SK-N-SH (cell line): ENCODE data around the gene MYBPH. TPM values are rescaled to one million over a fixed set of nuclear protein-coding genes. Genes with fewer than 3 reads are reported as not detected.

Source experiments
- CTCF ChIA-PET: fragments of 300-600, 350-600 bp; formaldehyde crosslinking; extraction: SDS; loops from one replicate; lab custom pipeline; 2021; lab: Yijun Ruan, JAX
- POLR2A ChIA-PET: fragments of 350-600 bp; sonication (Branson Sonifier 250); formaldehyde crosslinking; extraction: SDS; loops from one replicate; lab custom pipeline; 2020; ENCODE audit warnings: antibody characterized with exemption, inconsistent platforms; lab: Yijun Ruan, JAX
- DNase-seq: peaks from one replicate; pipeline ENCODE4 v3.0.0; 2012
- H2AFZ ChIP-seq: fragments of 200-600 bp; sonication (generic); 2 replicates; pipeline ENCODE4 v1.8.1; 2016; ENCODE audit warnings: antibody characterized with exemption, mild to moderate bottlenecking, low read depth
- H3F3A ChIP-seq: fragments of 200-600 bp; sonication (generic); replicated peaks from 2 replicates; pipeline ENCODE3; 2016; ENCODE audit warnings: antibody characterized with exemption, mild to moderate bottlenecking; ENCODE audit not compliant: insufficient read depth
- H3K27ac ChIP-seq, 2 experiments: fragments of 200-500 bp in 1 of 2; fragments of 200-600 bp in 1 of 2; sonication (Bioruptor generic) in 1 of 2; sonication (generic), shearing (Covaris generic) in 1 of 2; 2 replicates each; pipeline versions ENCODE4 v1.5.1 to v1.6.1; 2014 to 2016; ENCODE audit warnings: low read depth in 2 of 2, inconsistent platforms in 1 of 2, low read length in 1 of 2, mild to moderate bottlenecking in 1 of 2, mixed read lengths in 1 of 2
- H3K27me3 ChIP-seq: fragments of 200-600 bp; sonication (generic), shearing (Covaris generic); 2 replicates; pipeline ENCODE4 v1.6.1; 2016; ENCODE audit warnings: mixed run types; ENCODE audit not compliant: insufficient read depth
- H3K36me3 ChIP-seq, 2 experiments: fragments of 200-500 bp in 1 of 2; fragments of 200-600 bp in 1 of 2; sonication (Bioruptor generic) in 1 of 2; sonication (generic) in 1 of 2; replicated peaks in 1 of 2; 2 replicates each; pipeline versions ENCODE3 to v1.5.1; 2014 to 2016; ENCODE audit warnings: low read length in 1 of 2, mild to moderate bottlenecking in 1 of 2; ENCODE audit not compliant: insufficient read depth in 2 of 2, control insufficient read depth in 1 of 2
- H3K4me1 ChIP-seq, 2 experiments: fragments of 200-500 bp in 1 of 2; fragments of 200-600 bp in 1 of 2; sonication (Bioruptor generic) in 1 of 2; sonication (generic), shearing (Covaris generic) in 1 of 2; 2 replicates each; pipeline versions ENCODE4 v1.5.1 to v1.6.1; 2014 to 2016; ENCODE audit warnings: low read depth in 1 of 2, low read length in 1 of 2, mixed run types in 1 of 2; ENCODE audit not compliant: insufficient read depth in 2 of 2, control insufficient read depth in 1 of 2
- H3K4me2 ChIP-seq: fragments of 200-600 bp; sonication (generic), shearing (Covaris generic); 2 replicates; pipeline ENCODE4 v1.6.1; 2017; ENCODE audit warnings: mixed run types
- H3K4me3 ChIP-seq, 2 experiments: fragments of 200-500 bp in 1 of 2; fragments of 200-600 bp in 1 of 2; sonication (Bioruptor generic) in 1 of 2; sonication (generic), shearing (Covaris generic) in 1 of 2; 2 replicates each; pipeline versions ENCODE4 v1.5.1 to v1.8.1; 2014 to 2016; ENCODE audit warnings: low read depth in 2 of 2, inconsistent platforms in 1 of 2, low read length in 1 of 2, mild to moderate bottlenecking in 1 of 2, mixed read lengths in 1 of 2, moderate library complexity in 1 of 2
- H3K79me2 ChIP-seq: fragments of 200-600 bp; sonication (generic); 2 replicates; pipeline ENCODE4 v1.8.1; 2017; ENCODE audit warnings: mild to moderate bottlenecking; ENCODE audit not compliant: insufficient read depth
- H3K9ac ChIP-seq: fragments of 200-600 bp; sonication (generic); 2 replicates; pipeline ENCODE4 v1.6.1; 2017; ENCODE audit warnings: mixed run types
- H3K9me2 ChIP-seq: fragments of 200-600 bp; sonication (generic); 2 replicates; pipeline ENCODE4 v1.6.1; 2017; ENCODE audit warnings: mixed run types
- H3K9me3 ChIP-seq: fragments of 200-600 bp; sonication (generic); 2 replicates; pipeline ENCODE4 v1.6.1; 2017; ENCODE audit warnings: mixed run types, mild to moderate bottlenecking, moderate library complexity
- H4K20me1 ChIP-seq: fragments of 200-600 bp; sonication (generic); 2 replicates; pipeline ENCODE4 v1.6.1; 2017; ENCODE audit warnings: mild to moderate bottlenecking, mixed run types; ENCODE audit not compliant: insufficient read depth
- EZH2phosphoT487 ChIP-seq: fragments of 200-600 bp; sonication (generic); IDR thresholded peaks from 2 replicates; pipeline ENCODE4 v1.6.1; 2017; ENCODE audit warnings: low read depth, mixed run types, mild to moderate bottlenecking, antibody characterized with exemption, moderate library complexity, borderline replicate concordance
- FOSL2 ChIP-seq: IDR thresholded peaks from 2 replicates; pipeline ENCODE4 v1.4.0; 2012; ENCODE audit warnings: low read depth, mild to moderate bottlenecking, moderate library complexity, borderline replicate concordance
- GABPA ChIP-seq: IDR thresholded peaks from 2 replicates; pipeline ENCODE4 v1.4.0; 2012; ENCODE audit warnings: low read depth, mild to moderate bottlenecking
- MEF2A ChIP-seq: IDR thresholded peaks from 2 replicates; pipeline ENCODE4 v1.4.0; 2012; ENCODE audit warnings: low read depth, borderline replicate concordance
- RXRA ChIP-seq: IDR thresholded peaks from 2 replicates; pipeline ENCODE4 v1.4.0; 2012; ENCODE audit warnings: low read depth, mild to moderate bottlenecking, borderline replicate concordance
- SIN3A ChIP-seq: IDR thresholded peaks from 2 replicates; pipeline ENCODE4 v1.6.1; 2012; ENCODE audit warnings: low read depth, mild to moderate bottlenecking, low read length, moderate library complexity, borderline replicate concordance
- TCF12 ChIP-seq: IDR thresholded peaks from 2 replicates; pipeline ENCODE4 v1.4.0; 2012
- WGBS: methylation state at CpG from one replicate; pipeline ENCODE4 v1.1.6; 2017; ENCODE audit warnings: low lambda C conversion rate; 5-methylcytosine and 5-hydroxymethylcytosine counted together
- polyA plus RNA-seq, 3 experiments: library from polyadenylated mRNA; depleted of rRNA; stranded (reverse); fragments of >200 nt; gene quantifications; 2 replicates each; pipeline ENCODE4 v1.2.3, GENCODE V29; 2012
- TF ChIP-seq, protein P1 (sequence below): fragments of 150-350 bp; IDR thresholded peaks from 2 replicates; pipeline ENCODE4 v1.6.1; 2017; ENCODE audit warnings: antibody characterized with exemption, low read length, low read depth, borderline replicate concordance
- TF ChIP-seq, protein P2 (sequence below): IDR thresholded peaks from 2 replicates; pipeline ENCODE4 v1.4.0; 2012; ENCODE audit warnings: low read depth, borderline replicate concordance
- TF ChIP-seq, protein P3 (sequence below): fragments of 200-600 bp; sonication (generic); IDR thresholded peaks from 2 replicates; pipeline ENCODE4 v1.6.1; 2017; ENCODE audit warnings: antibody characterized with exemption, mild to moderate bottlenecking, moderate library complexity

Gene MYBPH
- polyA plus RNA-seq, 1 of the 3 experiments (the other 2 are of a cell fraction): 0.12 TPM

DNA sequence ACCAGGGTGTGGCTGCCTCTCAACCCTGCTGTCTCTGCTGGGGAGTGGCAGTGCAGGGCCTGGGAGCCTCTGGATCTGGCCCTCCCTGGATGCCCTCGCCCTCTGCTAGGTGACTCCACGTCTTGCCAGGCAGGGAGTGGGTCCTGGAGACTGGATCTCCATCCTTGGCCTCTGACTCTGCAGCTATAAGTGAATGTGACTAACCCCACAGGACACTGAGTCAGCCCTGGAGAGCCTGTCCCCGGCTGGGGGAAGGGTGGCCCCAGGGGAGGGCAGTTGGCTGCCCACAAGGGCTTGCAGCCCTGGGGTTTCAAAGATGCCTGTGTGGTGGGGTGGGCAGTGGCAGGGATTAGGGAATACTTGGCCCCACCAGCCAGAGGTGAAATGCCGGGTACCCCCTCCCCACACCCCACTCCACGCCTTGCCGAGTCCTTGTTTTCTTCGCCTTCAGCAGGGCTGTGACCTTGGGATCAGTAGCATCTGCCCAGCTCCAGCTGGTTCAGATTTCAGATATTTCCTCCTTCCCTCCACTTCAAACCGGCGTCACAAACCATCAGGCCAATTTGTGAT is 1.9 kb upstream of the MYBPH start:
- Histone ChIP-seq H3K27ac (peak overlapping the region in 1 of 2 experiments; percentile 57; a peak in 1 of 4 replicates), H3K9ac (peak overlapping the region; percentile 38; the same call in 1 of the 2 replicates), H2AFZ (peak overlapping the region; percentile 49; the same call in 1 of the 2 replicates), H3K36me3 (no peaks in the 10 kb centered on the region), H3K27me3 (no peaks in the 10 kb centered on the region), H3K4me1 (peaks cover 17 to 38% of the 10 kb centered on the region in 2 experiments; a peak in 2 of 4 replicates), H3K4me2 (peak overlapping the region; percentile 30), H3K4me3 (no peak overlapping the region), H3K9me2 (no peaks in the 10 kb centered on the region), H4K20me1 (no peaks in the 10 kb centered on the region), H3K9me3 (no peaks in the 10 kb centered on the region), H3F3A (no peaks in the 10 kb centered on the region), H3K79me2 (no peaks in the 10 kb centered on the region)
- CTCF ChIA-PET: interaction anchor here (1.2 to 2.9 kb wide), 4 partner anchors 8 to 60 kb away, joined by 4 to 14 read pairs (median 4); no protein-coding TSS in a partner anchor
- no peak for DNase-seq
- 46% methylated on average over 8 of the region's 9 CpGs for WGBS
- TF ChIP-seq SIN3A (no peak), GABPA (no peak), FOSL2 (peak; percentile 75), TCF12 (peak; percentile 49; the same call in 1 of the 2 replicates), MEF2A (no peak), EZH2phosphoT487 (no peak), RXRA (0 out of 2 replicates have a peak, but pooled peaks have one; percentile 20)
- TF ChIP-seq, protein P1, sequence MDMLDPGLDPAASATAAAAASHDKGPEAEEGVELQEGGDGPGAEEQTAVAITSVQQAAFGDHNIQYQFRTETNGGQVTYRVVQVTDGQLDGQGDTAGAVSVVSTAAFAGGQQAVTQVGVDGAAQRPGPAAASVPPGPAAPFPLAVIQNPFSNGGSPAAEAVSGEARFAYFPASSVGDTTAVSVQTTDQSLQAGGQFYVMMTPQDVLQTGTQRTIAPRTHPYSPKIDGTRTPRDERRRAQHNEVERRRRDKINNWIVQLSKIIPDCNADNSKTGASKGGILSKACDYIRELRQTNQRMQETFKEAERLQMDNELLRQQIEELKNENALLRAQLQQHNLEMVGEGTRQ: no peak
- TF ChIP-seq, protein P2, sequence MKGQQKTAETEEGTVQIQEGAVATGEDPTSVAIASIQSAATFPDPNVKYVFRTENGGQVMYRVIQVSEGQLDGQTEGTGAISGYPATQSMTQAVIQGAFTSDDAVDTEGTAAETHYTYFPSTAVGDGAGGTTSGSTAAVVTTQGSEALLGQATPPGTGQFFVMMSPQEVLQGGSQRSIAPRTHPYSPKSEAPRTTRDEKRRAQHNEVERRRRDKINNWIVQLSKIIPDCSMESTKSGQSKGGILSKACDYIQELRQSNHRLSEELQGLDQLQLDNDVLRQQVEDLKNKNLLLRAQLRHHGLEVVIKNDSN: no peak
- POLR2A ChIA-PET: no interaction called here

DNA sequence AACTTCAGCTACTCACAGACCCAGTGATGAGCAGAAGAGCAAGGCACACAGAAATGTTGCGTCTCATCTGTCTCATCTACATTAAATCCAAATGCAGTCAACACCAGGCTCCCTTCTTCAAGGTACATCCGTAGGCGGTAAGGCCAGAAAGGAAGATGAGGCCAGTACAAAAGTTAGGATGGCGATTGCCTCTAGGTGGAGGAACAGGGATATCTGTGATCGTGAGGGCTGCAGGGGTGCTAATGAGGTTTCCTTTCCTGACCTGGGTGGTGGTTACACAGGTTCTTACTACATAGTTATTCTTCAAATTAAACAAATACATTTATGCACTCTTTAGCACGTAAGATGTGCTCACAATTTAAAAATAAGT is 1.4 kb upstream of the MYBPH start:
- H3K9ac ChIP-seq: no peak overlapping the region
- no peak overlapping the region for H3K4me3 ChIP-seq
- no peak for DNase-seq
- H4K20me1 ChIP-seq: no peaks in the 10 kb centered on the region
- no peaks in the 10 kb centered on the region for H3F3A ChIP-seq
- no peaks in the 10 kb centered on the region for H3K36me3 ChIP-seq
- no peaks in the 10 kb centered on the region for H3K79me2 ChIP-seq
- peaks cover 17 to 33% of the 10 kb centered on the region in 2 experiments; a peak in 2 of 4 replicates for H3K4me1 ChIP-seq
- H3K27ac ChIP-seq: peak overlapping the region in 1 of 2 experiments; percentile 57; a peak in 1 of 4 replicates
- no peaks in the 10 kb centered on the region for H3K9me3 ChIP-seq
- H3K4me2 ChIP-seq: no peak overlapping the region
- ChIA-PET CTCF (interaction anchor here (1.2 to 2.9 kb wide), 5 partner anchors 8 to 137 kb away, joined by 3 to 17 read pairs (median 10); no protein-coding TSS in a partner anchor), POLR2A (no interaction called here)
- 93% methylated on average over 6 of the region's 6 CpGs for WGBS
- TF ChIP-seq, protein P3, sequence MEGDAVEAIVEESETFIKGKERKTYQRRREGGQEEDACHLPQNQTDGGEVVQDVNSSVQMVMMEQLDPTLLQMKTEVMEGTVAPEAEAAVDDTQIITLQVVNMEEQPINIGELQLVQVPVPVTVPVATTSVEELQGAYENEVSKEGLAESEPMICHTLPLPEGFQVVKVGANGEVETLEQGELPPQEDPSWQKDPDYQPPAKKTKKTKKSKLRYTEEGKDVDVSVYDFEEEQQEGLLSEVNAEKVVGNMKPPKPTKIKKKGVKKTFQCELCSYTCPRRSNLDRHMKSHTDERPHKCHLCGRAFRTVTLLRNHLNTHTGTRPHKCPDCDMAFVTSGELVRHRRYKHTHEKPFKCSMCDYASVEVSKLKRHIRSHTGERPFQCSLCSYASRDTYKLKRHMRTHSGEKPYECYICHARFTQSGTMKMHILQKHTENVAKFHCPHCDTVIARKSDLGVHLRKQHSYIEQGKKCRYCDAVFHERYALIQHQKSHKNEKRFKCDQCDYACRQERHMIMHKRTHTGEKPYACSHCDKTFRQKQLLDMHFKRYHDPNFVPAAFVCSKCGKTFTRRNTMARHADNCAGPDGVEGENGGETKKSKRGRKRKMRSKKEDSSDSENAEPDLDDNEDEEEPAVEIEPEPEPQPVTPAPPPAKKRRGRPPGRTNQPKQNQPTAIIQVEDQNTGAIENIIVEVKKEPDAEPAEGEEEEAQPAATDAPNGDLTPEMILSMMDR: no peak
- H2AFZ ChIP-seq: peak overlapping the region; percentile 49; the same call in 1 of the 2 replicates
- H3K9me2 ChIP-seq: no peaks in the 10 kb centered on the region
- no peaks in the 10 kb centered on the region for H3K27me3 ChIP-seq
